ENCODE results near the gene TDRD12. TPM values are rescaled to one million over a fixed set of nuclear protein-coding genes. Genes with fewer than 3 reads are reported as not detected.
A peak's percentile ranks its signal among the peaks of the same experiment; 100 is the strongest.
"Not testable (repeated sequence)": the region's sequence is repeated elsewhere in the genome, so short reads cannot be mapped to it uniquely, and the experiment has no call there.

Gene TDRD12
- total RNA-seq, 4 donors from 2014 or later = 0.16 to 1.3 (median 0.73) TPM

DNA sequence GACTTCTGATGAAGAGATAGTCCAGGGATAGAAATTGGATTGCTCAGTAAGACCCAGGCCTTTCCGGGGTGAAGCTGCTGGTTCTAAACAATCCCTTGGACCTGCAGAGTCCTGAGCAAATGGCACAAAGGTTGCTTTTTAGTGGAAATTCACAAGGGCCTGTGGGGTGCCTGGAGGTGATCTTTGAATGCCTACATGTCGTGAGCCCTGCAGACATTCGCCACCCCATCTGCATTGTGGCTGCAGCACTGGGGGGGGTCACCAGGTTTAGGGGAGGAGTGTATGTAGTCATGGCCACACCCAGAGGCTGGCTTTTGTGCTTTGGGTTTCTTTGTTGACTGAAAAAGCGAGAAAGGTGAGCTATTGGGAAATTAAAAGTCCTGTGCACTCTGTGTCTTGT is 108.6 kb downstream of the TDRD12 start:
- WGBS, 2 donors = 85 to 91% methylated on average over 4 of the region's 4 CpGs
- H3K4me3 ChIP-seq (ENCODE audit: low read depth, poor library complexity, severe bottlenecking) = no peak overlapping the region
- peak in 1 of 2 donors; percentile 62 for DNase-seq (ENCODE audit: low spot score in 2 of 2)
- TF ChIP-seq POLR2A (IDR thresholded peaks at IDR 0.05) (no peak), CTCF (IDR thresholded peaks at IDR 0.05) (no peak)
- intact Hi-C loops (cut with DNase I; ENCODE audit: low total_unique reads) = no loop called here

GRCh38 chr19:32828643-32829344 is 109.2 kb downstream of the TDRD12 start:
- 88 to 89% methylated on average over 15 of the region's 15 CpGs for WGBS, 2 donors
- DNase-seq (ENCODE audit: low spot score in 2 of 2) = peak in 1 of 2 donors; percentile 69
- no peak for TF ChIP-seq CTCF (IDR thresholded peaks at IDR 0.05)
- no peak for TF ChIP-seq POLR2A (IDR thresholded peaks at IDR 0.05)
- no peak overlapping the region for H3K4me3 ChIP-seq (ENCODE audit: low read depth, poor library complexity, severe bottlenecking)
- intact Hi-C loops (cut with DNase I; ENCODE audit: low total_unique reads) = no loop called here

DNA sequence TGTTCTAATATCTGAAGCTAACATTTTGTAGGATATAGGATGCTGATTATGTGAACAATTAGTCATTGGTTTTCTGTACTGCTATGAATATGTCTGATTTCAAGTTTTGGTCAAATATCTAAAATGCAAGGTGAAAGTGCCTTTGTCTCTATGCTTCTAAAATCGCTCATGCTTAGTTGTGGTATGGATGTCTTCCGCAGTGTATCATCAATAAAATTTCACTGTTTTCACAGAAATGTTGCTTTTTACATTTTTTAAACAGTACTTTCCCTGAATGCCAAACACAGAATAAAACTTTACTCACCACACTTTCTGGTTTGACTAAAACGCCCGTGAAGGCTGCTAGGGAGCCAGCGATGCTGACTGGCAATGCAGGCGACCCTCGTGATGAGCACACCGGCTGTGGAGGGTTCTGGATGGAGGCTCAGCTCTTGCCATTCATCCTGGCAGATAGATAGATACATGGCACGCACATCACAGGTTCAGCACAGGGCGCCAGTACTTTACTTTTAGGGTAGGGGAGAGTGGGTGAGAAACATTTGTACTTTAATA is 109.9 kb downstream of the TDRD12 start:
- H3K4me3 ChIP-seq (ENCODE audit: low read depth, poor library complexity, severe bottlenecking) = no peak overlapping the region
- WGBS, 2 donors = 90 to 91% methylated on average over 10 of the region's 10 CpGs
- TF ChIP-seq CTCF (IDR thresholded peaks at IDR 0.05) (no peak), POLR2A (IDR thresholded peaks at IDR 0.05) (no peak)
- peak in 1 of 2 donors; percentile 43 for DNase-seq (ENCODE audit: low spot score in 2 of 2)
- intact Hi-C loops (cut with DNase I; ENCODE audit: low total_unique reads) = no loop called here

DNA sequence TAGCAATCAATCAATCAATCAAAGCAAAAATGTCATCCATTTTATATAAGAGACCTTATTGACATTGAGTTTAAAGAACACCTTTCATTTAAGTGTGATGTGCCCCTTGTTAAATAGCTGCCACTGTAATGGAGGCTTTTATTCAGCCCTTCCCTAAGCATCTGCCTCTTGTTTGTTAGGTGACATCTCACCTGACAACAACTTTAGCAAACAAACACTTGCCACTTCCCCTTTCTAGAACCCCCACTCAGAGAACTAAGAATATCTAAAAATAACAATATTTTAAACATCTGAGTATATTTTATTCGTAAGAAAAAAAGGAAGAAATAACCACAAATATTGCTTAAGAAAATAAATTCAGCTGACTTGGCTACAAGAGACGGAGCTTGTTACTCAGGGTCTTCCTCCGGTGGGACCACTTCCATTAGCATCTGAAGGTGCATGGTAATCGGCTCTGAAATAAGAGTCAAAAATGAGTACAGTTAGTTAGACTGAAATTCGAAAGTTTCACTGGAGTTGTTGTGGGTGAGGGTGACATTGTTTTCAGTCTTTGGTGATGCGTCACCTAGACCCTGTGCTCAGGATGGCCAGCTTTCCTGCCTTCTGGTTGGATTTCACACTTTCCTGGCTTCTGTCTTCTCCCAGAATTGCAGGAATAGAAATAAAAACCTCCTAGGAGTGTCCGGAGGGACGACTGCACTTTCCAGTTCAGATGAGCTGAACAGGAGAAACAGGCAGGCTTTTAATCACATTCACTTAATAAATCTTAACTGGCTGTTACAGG is 110.9 kb downstream of the TDRD12 start:
- 86 to 87% methylated on average over 8 of the region's 8 CpGs for WGBS, 2 donors
- intact Hi-C loops (cut with DNase I; ENCODE audit: low total_unique reads) = no loop called here
- DNase-seq (ENCODE audit: low spot score in 2 of 2) = peak in 1 of 2 donors; percentile 10
- no peak overlapping the region for H3K4me3 ChIP-seq (ENCODE audit: low read depth, poor library complexity, severe bottlenecking)
- no peak for TF ChIP-seq POLR2A (IDR thresholded peaks at IDR 0.05)
- TF ChIP-seq CTCF (IDR thresholded peaks at IDR 0.05) = no peak

DNA sequence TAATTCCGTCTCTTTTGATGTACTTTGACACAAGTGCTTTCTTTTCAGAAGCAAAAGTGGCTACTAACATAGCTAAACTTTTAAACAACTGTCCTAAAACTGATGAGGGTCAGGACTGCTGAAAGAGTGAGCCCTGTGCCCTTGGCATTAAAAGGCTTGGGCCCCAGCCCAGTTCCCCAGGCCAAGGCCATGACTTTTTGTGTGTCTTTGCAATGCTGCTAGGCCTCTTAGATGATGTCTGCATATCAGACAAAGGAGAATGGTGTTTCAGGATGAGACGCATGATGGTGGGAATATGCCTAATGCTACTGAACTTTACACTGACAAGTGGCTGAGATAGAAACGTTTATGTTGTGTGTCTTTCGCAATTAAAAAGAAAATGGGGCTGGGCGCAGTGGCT is 112.0 kb downstream of the TDRD12 start:
- DNase-seq (ENCODE audit: low spot score in 2 of 2) = no peak
- TF ChIP-seq CTCF (IDR thresholded peaks at IDR 0.05) (no peak), POLR2A (IDR thresholded peaks at IDR 0.05) (no peak)
- H3K4me3 ChIP-seq (ENCODE audit: low read depth, poor library complexity, severe bottlenecking) = no peak overlapping the region
- intact Hi-C loops (cut with DNase I; ENCODE audit: low total_unique reads) = no loop called here
- 85 to 94% methylated on average over 5 of the region's 5 CpGs for WGBS, 2 donors

DNA sequence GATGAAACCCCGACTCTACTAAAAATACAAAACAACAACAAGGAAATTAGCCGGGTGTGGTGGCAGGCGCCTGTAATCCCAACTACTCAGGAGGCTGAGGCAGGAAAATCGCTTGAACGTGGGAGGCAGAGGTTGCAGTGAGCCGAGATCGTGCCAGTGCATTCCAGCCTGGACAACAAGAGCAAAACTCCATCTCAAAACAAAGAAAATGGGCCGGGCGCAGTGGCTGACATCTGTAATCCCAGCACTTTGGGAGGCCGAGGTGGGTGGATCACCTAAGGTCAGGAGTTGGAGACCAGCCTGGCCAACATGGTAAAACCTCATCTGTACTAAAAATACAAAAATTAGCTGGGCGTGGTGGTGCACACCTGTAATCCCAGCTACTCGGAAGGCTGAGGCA is 112.5 kb downstream of the TDRD12 start:
- intact Hi-C loops (cut with DNase I; ENCODE audit: low total_unique reads); H3K4me3 ChIP-seq (ENCODE audit: low read depth, poor library complexity, severe bottlenecking): not testable (repeated sequence)
- WGBS, 2 donors = 91 to 92% methylated on average over 12 of the region's 12 CpGs
- DNase-seq (ENCODE audit: low spot score in 2 of 2) = peak in 1 of 2 donors; percentile 56

DNA sequence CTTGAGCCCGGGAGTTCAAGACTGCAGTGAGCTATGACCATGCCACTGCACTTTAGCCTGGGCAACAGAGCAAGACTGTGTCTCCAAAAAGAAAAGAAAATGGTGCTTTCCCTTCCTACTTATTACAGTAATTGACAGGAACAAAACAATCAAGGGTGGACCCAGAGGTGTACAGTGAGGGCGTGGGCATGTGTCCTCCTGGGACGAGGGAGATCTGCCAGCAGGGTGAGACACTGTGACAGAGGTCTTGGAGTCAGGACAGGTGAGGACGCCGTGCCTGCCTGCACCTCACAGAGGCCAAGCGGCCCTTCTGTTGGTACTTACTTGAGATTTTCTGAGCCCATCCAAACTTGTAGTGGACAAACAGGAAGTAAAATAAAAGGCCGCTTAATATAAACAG is 113.3 kb downstream of the TDRD12 start:
- DNase-seq (ENCODE audit: low spot score in 2 of 2) = peak in 1 of 2 donors; percentile 25
- intact Hi-C loops (cut with DNase I; ENCODE audit: low total_unique reads); H3K4me3 ChIP-seq (ENCODE audit: low read depth, poor library complexity, severe bottlenecking): not testable (repeated sequence)
- WGBS, 2 donors = 91 to 92% methylated on average over 7 of the region's 7 CpGs

DNA sequence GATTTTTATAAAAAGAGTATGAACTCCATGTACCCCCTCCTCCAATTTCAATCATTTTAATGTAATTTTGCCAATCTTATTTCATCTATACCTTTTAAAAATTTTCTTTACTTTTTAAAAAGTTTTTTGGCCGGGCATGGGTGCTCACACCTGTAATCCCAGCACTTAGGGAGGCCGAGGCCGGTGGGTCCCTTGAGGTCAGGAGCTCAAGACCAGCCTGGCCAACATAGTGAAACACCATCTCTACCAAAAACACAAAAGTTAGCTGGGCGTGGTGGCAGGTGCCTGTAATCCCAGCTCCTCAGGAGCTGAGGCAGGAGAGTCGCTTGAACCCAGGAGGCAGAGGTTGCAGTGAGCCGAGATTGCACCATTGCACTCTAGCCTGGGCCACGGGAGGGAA is 113.8 kb downstream of the TDRD12 start:
- intact Hi-C loops (cut with DNase I; ENCODE audit: low total_unique reads); H3K4me3 ChIP-seq (ENCODE audit: low read depth, poor library complexity, severe bottlenecking): not testable (repeated sequence)
- peak in 1 of 2 donors; percentile 28 for DNase-seq (ENCODE audit: low spot score in 2 of 2)
- WGBS, 2 donors = 91 to 92% methylated on average over 7 of the region's 7 CpGs

All from lower leg skin (tissue), 4 donors.